Epithelial cell of proximal tubule (primary cell): ENCODE data around the gene STIM2. TPM values are rescaled to one million over a fixed set of nuclear protein-coding genes. Genes with fewer than 3 reads are reported as not detected.
A peak's percentile ranks its signal among the peaks of the same experiment; 100 is the strongest.
"Not testable (repeated sequence)": the region's sequence is repeated elsewhere in the genome, so short reads cannot be mapped to it uniquely, and the experiment has no call there.

Experiments used
- DNase-seq: peaks from one replicate; pipeline ENCODE4 v3.0.0-alpha.2; 2011; ENCODE audit warnings: low read depth
- H3K4me3 ChIP-seq: 2 replicates; pipeline ENCODE4 v1.5.1; 2011; ENCODE audit warnings: low read depth, mild to moderate bottlenecking, low read length
- CTCF ChIP-seq: conservative IDR thresholded peaks from 2 replicates; pipeline ENCODE4 v1.5.1; 2012; ENCODE audit warnings: low read depth, mild to moderate bottlenecking, low read length
- total RNA-seq: library from RNA; depleted of rRNA; stranded (reverse); fragments of >200 nt; gene quantifications from 2 replicates; pipeline ENCODE4 v1.2.3, GENCODE V29; 2015

STIM2 gene
- total RNA-seq, 1 donor from 2014 or later: 7.0 TPM

GRCh38 chr4:26824667-26825066, 36.0 kb upstream of the STIM2 start:
- H3K4me3 ChIP-seq: no peak overlapping the region
- no peak for TF ChIP-seq CTCF
- no peak for DNase-seq

GRCh38 chr4:26826721-26827120, 33.9 kb upstream of the STIM2 start:
- H3K4me3 ChIP-seq: no peak overlapping the region
- TF ChIP-seq CTCF: no peak
- DNase-seq: peak; percentile 23

GRCh38 chr4:26827336-26827735, 33.3 kb upstream of the STIM2 start:
- H3K4me3 ChIP-seq, DNase-seq: not testable (repeated sequence)

GRCh38 chr4:26827798-26828197, 32.8 kb upstream of the STIM2 start:
- H3K4me3 ChIP-seq: no peak overlapping the region
- no peak for TF ChIP-seq CTCF
- no peak for DNase-seq

GRCh38 chr4:26829018-26829417, 31.6 kb upstream of the STIM2 start:
- H3K4me3 ChIP-seq: no peak overlapping the region
- TF ChIP-seq CTCF: no peak
- DNase-seq: no peak

- no peak for TF ChIP-seq CTCF
- no peak overlapping the region for H3K4me3 ChIP-seq
- DNase-seq: no peak
These were observed 30.6 kb upstream of the STIM2 start for GRCh38 chr4:26830033-26830432.

- no peak for TF ChIP-seq CTCF
- no peak overlapping the region for H3K4me3 ChIP-seq
- DNase-seq: no peak
These were observed 29.9 kb upstream of the STIM2 start for GRCh38 chr4:26830701-26831100.

- no peak overlapping the region for H3K4me3 ChIP-seq
- no peak for TF ChIP-seq CTCF
- no peak for DNase-seq
These were observed 24.1 kb upstream of the STIM2 start for GRCh38 chr4:26836539-26836938.
